OCI-LY7 (cell line): Measurements from ENCODE around the gene FGD4.

Experiments used
- EZH2phosphoT487 ChIP-seq: fragments of 200-600 bp; sonication (generic); IDR thresholded peaks from 2 replicates; pipeline ENCODE4 v1.6.1; 2018; ENCODE audit warnings: low read depth, borderline replicate concordance, mild to moderate bottlenecking, mixed run types, antibody characterized with exemption, low read length, moderate library complexity, mixed read lengths
- TF ChIP-seq, protein P1 (sequence below): fragments of 200-600 bp; sonication (generic); conservative IDR thresholded peaks from 2 replicates; pipeline ENCODE4 v1.5.1; 2014; ENCODE audit warnings: mild to moderate bottlenecking, antibody characterized with exemption, low read length, moderate library complexity, mixed read lengths

DNA sequence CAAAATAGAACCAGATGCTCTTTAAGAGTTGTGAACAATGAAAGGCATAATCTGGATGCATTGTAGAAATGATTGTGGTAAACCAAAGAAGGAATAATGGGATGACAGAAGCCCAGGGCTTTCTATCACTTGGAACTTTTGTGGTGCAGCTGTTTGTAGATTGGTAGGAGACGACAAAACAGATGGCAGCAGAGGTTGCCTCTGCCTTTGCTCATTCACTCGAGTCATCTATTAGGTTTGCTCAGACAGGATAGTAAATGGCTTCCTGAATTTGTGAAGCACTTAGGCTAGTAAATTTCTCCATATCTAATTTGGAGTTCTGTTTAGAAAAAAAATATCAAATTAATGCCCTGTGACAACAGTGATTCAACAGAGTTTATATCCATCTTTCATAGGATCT, 78.4 kb downstream of the FGD4 start:
- TF ChIP-seq, protein P1, sequence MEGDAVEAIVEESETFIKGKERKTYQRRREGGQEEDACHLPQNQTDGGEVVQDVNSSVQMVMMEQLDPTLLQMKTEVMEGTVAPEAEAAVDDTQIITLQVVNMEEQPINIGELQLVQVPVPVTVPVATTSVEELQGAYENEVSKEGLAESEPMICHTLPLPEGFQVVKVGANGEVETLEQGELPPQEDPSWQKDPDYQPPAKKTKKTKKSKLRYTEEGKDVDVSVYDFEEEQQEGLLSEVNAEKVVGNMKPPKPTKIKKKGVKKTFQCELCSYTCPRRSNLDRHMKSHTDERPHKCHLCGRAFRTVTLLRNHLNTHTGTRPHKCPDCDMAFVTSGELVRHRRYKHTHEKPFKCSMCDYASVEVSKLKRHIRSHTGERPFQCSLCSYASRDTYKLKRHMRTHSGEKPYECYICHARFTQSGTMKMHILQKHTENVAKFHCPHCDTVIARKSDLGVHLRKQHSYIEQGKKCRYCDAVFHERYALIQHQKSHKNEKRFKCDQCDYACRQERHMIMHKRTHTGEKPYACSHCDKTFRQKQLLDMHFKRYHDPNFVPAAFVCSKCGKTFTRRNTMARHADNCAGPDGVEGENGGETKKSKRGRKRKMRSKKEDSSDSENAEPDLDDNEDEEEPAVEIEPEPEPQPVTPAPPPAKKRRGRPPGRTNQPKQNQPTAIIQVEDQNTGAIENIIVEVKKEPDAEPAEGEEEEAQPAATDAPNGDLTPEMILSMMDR = no peak
- TF ChIP-seq EZH2phosphoT487 = no peak
